ENCODE results near the gene LRPAP1. TPM values are rescaled to one million over a fixed set of nuclear protein-coding genes. Genes with fewer than 3 reads are reported as not detected.
"Not testable (repeated sequence)": the region's sequence is repeated elsewhere in the genome, so short reads cannot be mapped to it uniquely, and the experiment has no call there.

LRPAP1 gene
- total RNA-seq, 2 donors from 2014 or later = 157 to 214 TPM

GRCh38 chr4:3458371-3458770 lies 73.9 kb downstream of the LRPAP1 start:
- TF ChIP-seq CTCF (IDR thresholded peaks at IDR 0.05) = no peak
- H3K27ac ChIP-seq = no peak overlapping the region
- DNase-seq = no peak
- intact Hi-C loops (cut with DNase I) = no loop called here
- peaks cover 14% of the 10 kb centered on the region for H3K27me3 ChIP-seq
- H3K36me3 ChIP-seq = no peaks in the 10 kb centered on the region
- H3K9ac ChIP-seq (ENCODE audit: low read depth in 2 of 2, low read length in 2 of 2) = no peak overlapping the region
- no peaks in the 10 kb centered on the region for H3K9me3 ChIP-seq
- H3K4me1 ChIP-seq = peaks cover 4% of the 10 kb centered on the region
- no peak overlapping the region for H3K4me3 ChIP-seq

- H3K4me3 ChIP-seq; intact Hi-C loops (cut with DNase I); H3K27ac ChIP-seq; H3K36me3 ChIP-seq; H3K4me1 ChIP-seq; H3K9ac ChIP-seq (ENCODE audit: low read depth in 2 of 2, low read length in 2 of 2); H3K27me3 ChIP-seq; H3K9me3 ChIP-seq; DNase-seq: not testable (repeated sequence)
Measured at GRCh38 chr4:3455596-3455995, 76.6 kb downstream of the LRPAP1 start.

Other genes starting within 250 kb of the LRPAP1 start
- gene RGS12, start 239.4 kb downstream of the LRPAP1 start, total RNA-seq = 10 to 100 TPM; 18.0 to 25.7 TPM
- under 1 TPM in 1 of 2 donors, not detected in 1; 0.52 TPM for gene HGFAC, start 90.5 kb downstream of the LRPAP1 start, total RNA-seq
- gene DOK7, start 69.1 kb downstream of the LRPAP1 start, total RNA-seq = 1 to 10 TPM in 1 of 2 donors, under 1 TPM in 1; 0.80 to 1.5 TPM
- gene ADRA2C, start 234.0 kb upstream of the LRPAP1 start, total RNA-seq = under 1 TPM; 0.61 to 0.69 TPM